HG02763 (cell line): Measurements from ENCODE around the gene TPCN2.
"Not testable (repeated sequence)": the region's sequence is repeated elsewhere in the genome, so short reads cannot be mapped to it uniquely, and the experiment has no call there.

Source experiments
- ATAC-seq: cut with Tn5 transposase; IDR thresholded peaks from one replicate; pipeline ENCODE4 v1.9.1; 2021; ENCODE audit warnings: mild to moderate bottlenecking, moderate library complexity; ENCODE audit not compliant: unreplicated experiment

TPCN2 gene

DNA sequence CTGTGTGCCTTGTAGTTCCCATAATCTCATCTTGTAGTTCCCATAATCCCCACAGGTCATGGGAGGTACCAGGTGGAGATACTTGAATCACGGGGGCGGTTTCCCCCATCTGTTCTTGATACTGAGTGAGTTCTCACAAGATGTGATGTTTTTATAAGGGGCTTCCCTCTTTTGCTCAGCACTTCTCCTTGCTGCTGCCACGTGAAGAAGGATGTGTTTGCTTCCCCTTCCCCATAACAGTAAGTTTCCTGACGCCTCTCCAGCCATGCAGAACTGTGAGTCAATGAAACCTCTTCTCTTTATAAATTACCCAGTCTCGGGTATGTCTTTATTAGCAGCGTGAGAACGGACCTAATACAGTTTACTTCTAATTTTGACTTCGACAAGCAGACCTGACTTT lies 93.0 kb downstream of the TPCN2 start:
- no peak for ATAC-seq

DNA sequence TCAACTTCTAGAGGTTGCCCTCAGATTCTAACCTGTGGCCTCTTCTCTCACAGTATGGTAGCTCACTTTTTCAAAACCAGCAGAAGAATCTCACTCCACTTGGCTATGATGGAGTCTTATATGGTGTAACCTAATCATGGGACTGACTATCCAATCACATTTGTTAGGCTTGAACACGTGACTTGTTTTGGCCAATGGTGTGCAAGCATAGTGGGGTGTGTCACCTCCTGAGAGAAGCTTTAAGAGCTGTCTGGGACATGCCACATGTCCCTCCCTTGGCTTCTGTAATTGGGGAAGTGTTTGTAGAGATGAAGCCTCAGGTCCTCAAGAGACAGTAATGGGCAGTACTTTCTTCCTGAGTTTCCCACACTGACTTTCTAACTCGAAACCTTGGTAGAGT lies 94.2 kb downstream of the TPCN2 start:
- ATAC-seq, result no peak

- no peak for ATAC-seq
These were observed 95.8 kb downstream of the TPCN2 start for GRCh38 chr11:69144316-69145049.

DNA sequence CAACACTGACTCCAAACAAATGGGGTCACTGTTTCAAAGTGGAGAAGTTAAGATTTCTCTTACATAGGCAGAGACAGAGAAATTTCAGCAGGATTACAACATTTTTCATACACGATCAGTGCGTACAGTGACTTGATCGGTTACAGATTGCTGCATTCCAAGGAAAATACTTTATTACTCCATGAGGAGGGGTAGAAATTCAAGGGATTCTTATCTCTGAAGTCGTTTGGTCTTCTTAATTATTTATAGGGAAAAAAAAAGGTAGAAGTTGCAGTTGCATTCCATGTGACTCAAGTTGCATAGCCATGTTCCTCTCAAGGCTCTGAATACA lies 96.3 kb downstream of the TPCN2 start:
- ATAC-seq, result no peak

- no peak for ATAC-seq
These were observed 99.6 kb downstream of the TPCN2 start for GRCh38 chr11:69148377-69148762.

- ATAC-seq, result no peak
These were observed 100.1 kb downstream of the TPCN2 start for GRCh38 chr11:69148806-69149205.

DNA sequence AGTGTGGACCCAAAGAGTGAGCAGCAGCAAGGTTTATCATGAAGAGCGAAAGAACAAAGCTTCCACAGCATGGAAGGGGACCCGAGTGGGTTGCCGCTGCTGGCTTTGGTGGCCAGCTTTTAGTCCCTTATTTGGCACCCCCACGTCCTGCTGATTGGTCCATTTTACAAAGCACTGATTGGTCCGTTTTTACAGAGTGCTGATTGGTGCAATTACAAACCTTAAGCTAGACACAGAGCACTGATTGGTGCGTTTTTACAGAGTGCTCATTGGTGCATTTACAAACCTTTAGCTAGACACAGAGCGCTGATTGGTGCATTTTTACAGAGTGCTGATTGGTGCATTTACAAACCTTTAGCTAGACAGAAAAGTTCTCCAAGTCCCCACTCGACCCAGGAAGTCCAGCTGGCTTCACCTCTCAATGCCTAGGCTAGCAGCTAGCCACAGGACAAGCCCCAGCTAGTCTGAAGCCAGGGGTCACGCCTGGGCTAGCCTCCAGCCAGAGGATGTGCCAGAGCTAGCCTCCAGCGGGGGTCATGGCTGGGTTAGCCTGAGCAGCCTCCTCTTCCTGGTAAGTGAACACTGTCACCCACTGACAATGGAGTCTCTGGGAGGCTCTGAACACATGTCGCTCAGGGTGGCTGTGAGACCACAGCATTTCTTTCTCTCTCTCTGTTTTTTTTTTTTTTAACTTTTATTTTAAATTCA lies 100.8 kb downstream of the TPCN2 start:
- not testable (repeated sequence) for ATAC-seq

DNA sequence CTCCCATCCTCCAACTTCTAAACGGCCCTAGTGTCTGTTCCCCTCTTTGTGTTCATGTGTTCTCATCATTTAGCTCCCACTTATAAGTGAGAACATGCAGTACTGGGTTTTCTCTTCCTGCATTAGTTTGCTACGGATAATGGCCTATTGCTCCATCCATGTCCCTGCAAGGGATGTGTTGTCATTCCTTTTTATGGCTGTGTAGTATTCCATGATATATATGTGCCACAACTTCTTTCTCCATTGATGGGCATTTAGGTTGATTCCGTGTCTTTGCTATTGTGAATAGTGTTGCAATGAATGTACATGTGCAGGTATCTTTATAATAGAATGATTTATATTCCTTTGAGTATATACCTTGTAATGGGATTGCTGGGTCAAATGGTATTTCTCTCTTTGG lies 101.4 kb downstream of the TPCN2 start:
- ATAC-seq, result no peak

GRCh38 chr11:69151836-69152235 lies 103.1 kb downstream of the TPCN2 start:
- ATAC-seq, result no peak

GRCh38 chr11:69152733-69153421 lies 104.1 kb downstream of the TPCN2 start:
- no peak for ATAC-seq

- no peak for ATAC-seq
These were observed 104.9 kb downstream of the TPCN2 start for GRCh38 chr11:69153661-69154060.

DNA sequence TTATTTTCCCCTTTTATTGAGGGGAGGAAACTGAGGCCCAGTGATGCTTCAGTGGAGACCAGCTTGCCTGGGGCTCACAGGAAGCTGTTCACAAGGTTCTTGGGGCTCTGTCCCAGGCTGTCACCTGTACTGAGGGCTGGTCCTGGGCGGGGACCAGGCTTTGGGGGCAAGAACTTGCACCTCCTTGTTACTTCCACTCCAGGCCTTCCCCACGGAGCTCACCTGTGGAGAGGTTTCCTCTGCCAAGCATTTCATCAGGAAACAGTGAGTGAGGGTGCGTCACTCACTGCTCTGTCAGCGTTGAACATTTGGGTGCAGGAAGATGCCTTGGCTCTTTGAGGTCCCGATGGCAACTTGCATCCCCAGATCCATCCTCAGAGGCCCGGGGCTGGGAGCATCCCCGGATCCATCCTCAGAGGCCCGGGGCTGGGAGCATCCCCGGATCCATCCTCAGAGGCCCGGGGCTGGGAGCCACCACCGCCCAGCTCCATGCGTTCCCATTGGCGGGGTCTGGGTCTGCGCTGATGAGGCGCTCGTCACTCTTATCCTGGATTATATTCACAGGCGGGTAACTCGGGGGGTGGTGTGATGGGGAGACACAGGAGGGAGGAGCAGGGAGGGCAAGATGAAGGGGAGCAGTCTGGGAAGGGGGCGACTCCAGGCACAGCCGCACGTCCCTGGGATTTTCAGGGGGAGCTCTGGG lies 105.6 kb downstream of the TPCN2 start:
- ATAC-seq, result no peak

GRCh38 chr11:69154938-69155301 lies 106.2 kb downstream of the TPCN2 start:
- no peak for ATAC-seq

GRCh38 chr11:69155302-69156234 lies 106.8 kb downstream of the TPCN2 start, which contains the start of gene SMIM38:
Gene SMIM38, plus strand, starts transcription at chr11:69155935. Its CDS starts 1,912 bp downstream, at chr11:69157847.
- no peak for ATAC-seq

- no peak for ATAC-seq
These were observed 107.5 kb downstream of the TPCN2 start for GRCh38 chr11:69156235-69156639.

DNA sequence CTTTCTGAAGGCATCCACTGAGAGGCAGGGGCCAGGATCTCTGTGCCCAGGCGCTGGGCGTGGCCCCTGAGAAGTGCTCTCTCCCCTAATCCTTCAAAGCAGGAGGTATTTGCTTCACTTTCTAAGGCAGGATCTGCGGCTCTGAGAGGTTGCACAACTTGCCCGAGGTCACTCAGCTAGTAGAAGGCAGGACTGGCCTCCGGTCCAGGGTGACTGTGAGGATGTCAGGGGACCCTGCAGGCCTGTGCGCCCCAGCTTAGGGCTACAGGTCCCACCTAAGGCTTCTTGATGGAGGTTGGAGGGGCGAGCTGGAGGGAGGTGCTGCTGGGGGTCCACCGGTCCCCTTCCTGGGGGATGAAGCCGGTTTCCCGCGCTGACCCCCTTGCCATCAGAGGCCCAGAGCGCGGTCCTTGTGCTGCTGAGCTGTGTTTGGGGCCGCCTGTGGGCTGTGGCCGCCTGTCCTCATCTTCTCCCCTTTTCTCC lies 108.0 kb downstream of the TPCN2 start:
- no peak for ATAC-seq

- no peak for ATAC-seq
These were observed 108.6 kb downstream of the TPCN2 start for GRCh38 chr11:69157156-69157821.

GRCh38 chr11:69157822-69158231 lies 109.1 kb downstream of the TPCN2 start:
- no peak for ATAC-seq

DNA sequence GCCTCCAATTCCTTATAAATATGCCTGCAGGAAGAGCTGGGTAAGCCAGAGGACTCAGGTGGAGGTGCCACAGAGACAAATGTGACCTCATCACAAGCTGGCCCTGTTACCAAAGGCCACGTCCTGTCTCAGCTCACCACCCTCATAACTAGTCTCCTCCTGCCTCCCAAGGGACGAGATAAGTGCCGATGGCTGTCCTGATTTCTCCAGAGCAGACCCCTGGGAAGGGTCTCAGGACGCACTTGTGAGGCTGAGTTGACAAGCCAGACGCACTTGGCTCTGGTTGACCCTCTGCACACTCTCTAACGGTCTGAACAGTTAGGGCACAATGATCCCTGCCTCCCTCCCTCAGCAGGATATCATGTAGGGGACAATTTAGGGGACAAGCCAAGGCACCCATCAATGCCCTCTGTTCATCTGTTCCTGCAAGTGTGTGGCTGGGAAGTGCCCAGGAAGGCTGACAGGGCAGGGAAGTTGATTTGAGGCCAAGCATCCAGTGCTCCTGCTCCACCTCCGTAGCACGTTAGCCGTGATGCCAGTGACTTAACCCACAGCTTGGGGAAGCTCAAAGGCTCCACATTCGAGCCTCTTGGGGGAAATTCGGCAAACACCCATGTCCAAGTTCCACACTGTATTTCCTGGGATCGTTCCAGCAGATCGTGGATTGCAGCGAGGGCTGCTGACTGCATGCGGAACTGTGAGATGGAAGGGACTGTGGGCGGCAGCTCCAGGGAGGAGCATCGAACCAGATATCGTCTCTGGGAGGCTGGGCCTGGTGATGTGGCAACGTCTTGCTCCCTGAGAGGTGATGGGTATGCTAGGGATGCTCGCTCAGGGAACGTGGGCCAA lies 109.8 kb downstream of the TPCN2 start:
- no peak for ATAC-seq
